Colonic mucosa (tissue), 4 donors: ENCODE results near the gene PDE1C. TPM values are rescaled to one million over a fixed set of nuclear protein-coding genes. Genes with fewer than 3 reads are reported as not detected.
"Not testable (repeated sequence)": the region's sequence is repeated elsewhere in the genome, so short reads cannot be mapped to it uniquely, and the experiment has no call there.

ENCODE experiments used
- DNase-seq: peaks from one replicate; pipeline ENCODE4 v3.0.0-alpha.2; 2020
- H3K27ac ChIP-seq: fragments of 200-600 bp; one replicate; pipeline ENCODE4 v1.8.0; 2021
- H3K27me3 ChIP-seq: fragments of 200-600 bp; one replicate; pipeline ENCODE4 v1.8.0; 2021
- H3K36me3 ChIP-seq: fragments of 200-600 bp; one replicate; pipeline ENCODE4 v1.8.0; 2021
- H3K4me1 ChIP-seq: fragments of 200-600 bp; one replicate; pipeline ENCODE4 v1.8.0; 2021; ENCODE audit warnings: mild to moderate bottlenecking
- H3K4me3 ChIP-seq: fragments of 200-600 bp; one replicate; pipeline ENCODE4 v1.8.0; 2021
- H3K9ac ChIP-seq, 2 donors: one replicate each; pipeline ENCODE4 v1.7.0; 2013; ENCODE audit warnings: control low read depth in 2 of 2, low read depth in 2 of 2, low read length in 2 of 2
- H3K9me3 ChIP-seq: fragments of 200-600 bp; one replicate; pipeline ENCODE4 v1.8.0; 2021
- intact Hi-C: fragments of 100-400 bp; cut with DNase I; formaldehyde crosslinking; loops from one replicate; pipeline ENCODE4 v1.14.1; 2022
- total RNA-seq, 2 donors: library from RNA; stranded (reverse); fragmentation: NEBNext Ultra II Directional in 1 of 2; extraction: Animal tissue kit (Norgen Biotek cat#: 25700) in 1 of 2; gene quantifications; one replicate each; pipeline ENCODE4 v1.2.1, GENCODE V29; 2021
- TF ChIP-seq, protein P1 (sequence below): fragments of 200-600 bp; IDR thresholded peaks from one replicate; pipeline ENCODE4 v1.8.0; 2022; ENCODE audit warnings: antibody characterized with exemption, mild to moderate bottlenecking
- donor health status: healthy.
- donor health status: DM: no; HTN: no; CAD: no.
- donor health status: DM: no; HTN: no; CAD: no.

PDE1C gene
- total RNA-seq, 2 donors from 2014 or later = 1.2 to 2.7 TPM

DNA sequence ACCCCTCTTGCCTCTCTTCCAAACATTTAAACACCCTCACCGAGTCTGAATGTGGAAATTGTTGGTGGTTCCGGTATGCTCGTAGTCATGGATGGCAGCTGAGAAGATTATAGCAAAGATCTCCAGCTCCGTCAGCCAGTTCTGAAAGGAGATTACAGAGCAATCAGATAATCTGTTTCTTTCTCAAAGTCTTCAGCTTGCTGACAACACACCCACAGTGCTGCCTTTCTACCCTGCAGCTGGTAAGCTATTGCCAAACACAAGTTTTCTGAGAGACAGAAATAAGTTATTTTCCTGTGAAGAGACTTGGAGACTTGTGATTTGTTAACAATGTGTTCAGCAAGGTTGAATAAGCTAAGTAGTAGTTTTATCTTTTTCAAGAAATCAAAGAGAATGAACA lies 219.6 kb downstream of the PDE1C start:
- Histone ChIP-seq H3K4me3 (no peak overlapping the region), H3K36me3 (no peaks in the 10 kb centered on the region), H3K27ac (no peak overlapping the region), H3K9ac (no peak overlapping the region), H3K4me1 (no peaks in the 10 kb centered on the region), H3K9me3 (no peaks in the 10 kb centered on the region), H3K27me3 (no peaks in the 10 kb centered on the region)
- intact Hi-C loops = no loop called here
- no peak for DNase-seq
- TF ChIP-seq, protein P1, sequence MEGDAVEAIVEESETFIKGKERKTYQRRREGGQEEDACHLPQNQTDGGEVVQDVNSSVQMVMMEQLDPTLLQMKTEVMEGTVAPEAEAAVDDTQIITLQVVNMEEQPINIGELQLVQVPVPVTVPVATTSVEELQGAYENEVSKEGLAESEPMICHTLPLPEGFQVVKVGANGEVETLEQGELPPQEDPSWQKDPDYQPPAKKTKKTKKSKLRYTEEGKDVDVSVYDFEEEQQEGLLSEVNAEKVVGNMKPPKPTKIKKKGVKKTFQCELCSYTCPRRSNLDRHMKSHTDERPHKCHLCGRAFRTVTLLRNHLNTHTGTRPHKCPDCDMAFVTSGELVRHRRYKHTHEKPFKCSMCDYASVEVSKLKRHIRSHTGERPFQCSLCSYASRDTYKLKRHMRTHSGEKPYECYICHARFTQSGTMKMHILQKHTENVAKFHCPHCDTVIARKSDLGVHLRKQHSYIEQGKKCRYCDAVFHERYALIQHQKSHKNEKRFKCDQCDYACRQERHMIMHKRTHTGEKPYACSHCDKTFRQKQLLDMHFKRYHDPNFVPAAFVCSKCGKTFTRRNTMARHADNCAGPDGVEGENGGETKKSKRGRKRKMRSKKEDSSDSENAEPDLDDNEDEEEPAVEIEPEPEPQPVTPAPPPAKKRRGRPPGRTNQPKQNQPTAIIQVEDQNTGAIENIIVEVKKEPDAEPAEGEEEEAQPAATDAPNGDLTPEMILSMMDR = no peak

DNA sequence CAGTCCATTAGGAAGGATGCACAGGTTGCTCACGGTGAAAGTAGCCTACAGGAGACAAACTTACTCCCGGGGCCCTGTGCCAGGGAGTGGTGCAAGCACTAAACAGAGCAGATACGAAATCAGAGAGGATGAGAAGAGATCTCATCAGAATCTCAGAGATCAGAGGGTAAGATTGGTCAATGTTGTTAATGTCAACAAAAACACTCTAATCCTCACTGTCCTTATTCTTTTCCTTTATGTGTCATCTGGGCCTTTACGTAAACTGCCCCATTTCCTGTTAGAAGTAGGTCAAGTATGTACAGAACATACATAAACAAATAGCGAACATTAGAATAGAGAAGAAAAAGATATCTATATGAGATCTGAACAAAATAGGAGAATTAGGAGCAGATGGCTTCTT lies 220.1 kb downstream of the PDE1C start:
- Histone ChIP-seq H3K36me3 (no peaks in the 10 kb centered on the region), H3K27ac (no peak overlapping the region), H3K9me3 (no peaks in the 10 kb centered on the region), H3K4me1 (no peaks in the 10 kb centered on the region), H3K4me3 (no peak overlapping the region), H3K9ac (no peak overlapping the region), H3K27me3 (no peaks in the 10 kb centered on the region)
- DNase-seq = no peak
- TF ChIP-seq, protein P1 = no peak
- intact Hi-C loops = no loop called here

DNA sequence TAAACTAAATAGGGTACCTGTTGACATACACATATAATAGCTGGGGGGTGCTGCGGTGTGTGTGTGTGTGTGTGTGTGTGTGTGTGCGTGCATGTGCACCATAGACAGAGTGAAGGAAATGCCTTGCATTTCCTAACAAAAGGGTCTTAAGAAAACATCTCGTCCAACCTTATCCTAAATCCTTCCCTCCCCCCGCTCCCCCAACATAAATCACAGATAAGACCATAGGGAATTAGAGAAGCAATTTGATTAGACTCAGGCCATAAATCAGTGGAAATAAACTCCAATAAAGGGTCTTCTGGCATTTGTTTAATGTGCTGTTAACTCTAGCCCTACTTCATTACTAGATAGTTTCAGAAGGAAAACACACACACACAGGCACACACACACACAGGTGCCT lies 234.7 kb downstream of the PDE1C start:
- Histone ChIP-seq H3K4me1 (no peaks in the 10 kb centered on the region), H3K27me3 (no peaks in the 10 kb centered on the region), H3K4me3 (no peak overlapping the region), H3K36me3 (no peaks in the 10 kb centered on the region), H3K9ac (no peak overlapping the region), H3K27ac (no peak overlapping the region), H3K9me3 (no peaks in the 10 kb centered on the region)
- intact Hi-C loops = no loop called here
- no peak for DNase-seq
- TF ChIP-seq, protein P1 = no peak

DNA sequence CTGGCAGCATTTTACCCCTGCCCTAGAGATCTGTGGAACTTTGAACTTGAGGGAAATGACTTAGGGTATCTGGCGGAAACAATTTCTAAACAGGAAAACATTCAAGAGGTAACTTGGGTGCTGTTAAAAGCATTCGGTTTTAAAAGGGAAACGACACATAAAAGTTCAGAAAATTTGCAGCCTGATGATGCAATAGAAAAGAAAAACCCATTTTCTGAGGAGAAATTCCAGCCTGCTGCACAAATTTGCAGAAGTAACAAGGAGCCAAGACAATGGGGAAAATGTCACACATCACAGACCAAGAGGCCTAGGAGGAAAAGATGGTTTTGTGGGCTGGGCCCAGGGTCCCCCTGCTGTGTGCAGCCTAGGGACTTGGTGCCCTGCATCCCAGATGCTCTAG lies 236.6 kb downstream of the PDE1C start:
- H3K9me3 ChIP-seq, H3K4me1 ChIP-seq, DNase-seq, H3K36me3 ChIP-seq, H3K27ac ChIP-seq, intact Hi-C loops, H3K4me3 ChIP-seq, H3K27me3 ChIP-seq, H3K9ac ChIP-seq: not testable (repeated sequence)

DNA sequence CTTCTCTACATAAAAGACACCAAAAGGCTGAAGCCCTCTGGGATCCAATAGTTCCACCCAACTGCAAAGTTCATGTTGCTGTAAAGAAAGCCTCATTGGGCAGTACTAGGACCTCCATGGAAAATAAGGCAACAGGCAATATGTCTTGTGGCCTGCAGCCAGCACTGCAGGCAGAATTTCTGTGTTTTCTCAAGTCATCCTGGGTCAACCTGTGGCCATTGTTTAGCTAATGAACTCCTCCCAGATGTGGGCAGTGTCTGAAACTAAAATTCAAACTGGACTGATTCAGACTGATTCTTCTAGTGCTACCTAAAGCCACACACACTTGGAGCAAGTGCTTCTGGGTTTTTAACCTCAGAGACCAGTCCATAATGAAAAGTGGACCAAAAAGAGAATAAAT lies 241.7 kb downstream of the PDE1C start:
- Histone ChIP-seq H3K27me3 (no peaks in the 10 kb centered on the region), H3K4me1 (no peaks in the 10 kb centered on the region), H3K4me3 (no peak overlapping the region), H3K9ac (no peak overlapping the region), H3K27ac (no peak overlapping the region), H3K9me3 (no peaks in the 10 kb centered on the region), H3K36me3 (no peaks in the 10 kb centered on the region)
- intact Hi-C loops = no loop called here
- TF ChIP-seq, protein P1 = no peak
- DNase-seq = no peak

DNA sequence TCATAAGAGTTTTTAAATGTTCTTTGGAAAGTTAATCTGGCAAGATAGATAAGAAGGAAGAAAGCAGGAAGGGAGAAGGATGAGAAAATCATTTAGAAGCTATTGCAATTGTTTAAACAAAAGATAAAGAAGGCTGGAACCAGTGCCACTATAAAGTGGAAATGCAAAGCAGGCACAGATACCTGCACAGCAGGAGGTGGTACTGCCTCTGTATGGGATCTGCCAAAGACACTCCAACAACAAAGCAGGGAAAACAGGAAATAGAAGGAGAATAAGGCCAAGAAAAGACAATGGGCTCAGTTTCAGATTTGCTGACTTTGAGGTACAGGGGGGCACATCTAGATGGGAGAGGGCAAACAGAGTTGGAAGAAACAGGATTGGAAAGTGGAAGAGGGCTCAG lies 244.6 kb downstream of the PDE1C start:
- no peak overlapping the region for H3K27ac ChIP-seq

More for the DNA sequence above, 244.6 kb downstream of the PDE1C start:
- Histone ChIP-seq H3K4me1 (no peaks in the 10 kb centered on the region), H3K36me3 (no peaks in the 10 kb centered on the region), H3K9me3 (no peaks in the 10 kb centered on the region), H3K4me3 (no peak overlapping the region), H3K9ac (no peak overlapping the region), H3K27me3 (no peaks in the 10 kb centered on the region)
- no peak for DNase-seq
- intact Hi-C loops = no loop called here
- TF ChIP-seq, protein P1 = no peak
